Mononuclear cell (primary cell): ENCODE data around the gene ABLIM1. TPM values are rescaled to one million over a fixed set of nuclear protein-coding genes. Genes with fewer than 3 reads are reported as not detected.

Experiments used
- H3K27me3 ChIP-seq: 2 replicates; pipeline ENCODE4 v1.6.0; 2011; ENCODE audit warnings: low read length, control low read depth; ENCODE audit not compliant: insufficient read depth
- H3K4me1 ChIP-seq: 2 replicates; pipeline ENCODE4 v1.5.1; 2011; ENCODE audit warnings: mild to moderate bottlenecking, low read length, control low read depth; ENCODE audit not compliant: insufficient read depth
- H3K4me3 ChIP-seq: 2 replicates; pipeline ENCODE4 v1.5.1; 2011; ENCODE audit warnings: mild to moderate bottlenecking, low read length, moderate library complexity
- H3K9me3 ChIP-seq: 2 replicates; pipeline ENCODE4 v1.5.1; 2011; ENCODE audit warnings: low read depth, mild to moderate bottlenecking, control low read depth, low read length
- total RNA-seq: library from RNA; depleted of rRNA; stranded (reverse); fragments of >200 nt; gene quantifications from one replicate; pipeline ENCODE4 v1.2.3, GENCODE V29; 2012

The ABLIM1 gene
- total RNA-seq, 1 donor, result 108 TPM

- peak overlapping the region; percentile 56 for H3K4me3 ChIP-seq
- peaks cover 39% of the 10 kb centered on the region for H3K4me1 ChIP-seq
- H3K9me3 ChIP-seq, result no peaks in the 10 kb centered on the region
- no peaks in the 10 kb centered on the region for H3K27me3 ChIP-seq
These were observed 132.6 kb downstream of the ABLIM1 start for GRCh38 chr10:114525368-114525949.

DNA sequence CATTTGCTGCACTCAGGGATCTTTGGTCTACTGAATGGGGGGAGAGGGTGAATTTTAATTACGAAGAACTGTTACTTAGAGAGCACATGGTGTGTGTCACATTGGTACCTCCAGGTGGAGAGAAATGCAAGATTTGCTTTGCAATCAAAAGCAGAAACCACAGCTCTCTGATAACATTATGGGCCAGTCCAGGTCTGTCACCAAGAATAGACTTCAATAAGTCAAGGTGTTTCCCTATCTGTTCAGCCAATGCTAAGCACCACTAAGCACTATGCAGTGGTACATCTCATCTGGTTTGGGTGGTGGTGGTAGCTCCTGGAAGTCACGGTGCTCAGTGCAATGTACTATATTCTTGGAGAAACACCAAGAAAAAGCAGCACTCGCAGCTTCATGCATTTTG, 134.2 kb downstream of the ABLIM1 start:
- H3K27me3 ChIP-seq, result no peaks in the 10 kb centered on the region
- peaks cover 55% of the 10 kb centered on the region for H3K4me1 ChIP-seq
- H3K4me3 ChIP-seq, result no peak overlapping the region
- no peaks in the 10 kb centered on the region for H3K9me3 ChIP-seq

DNA sequence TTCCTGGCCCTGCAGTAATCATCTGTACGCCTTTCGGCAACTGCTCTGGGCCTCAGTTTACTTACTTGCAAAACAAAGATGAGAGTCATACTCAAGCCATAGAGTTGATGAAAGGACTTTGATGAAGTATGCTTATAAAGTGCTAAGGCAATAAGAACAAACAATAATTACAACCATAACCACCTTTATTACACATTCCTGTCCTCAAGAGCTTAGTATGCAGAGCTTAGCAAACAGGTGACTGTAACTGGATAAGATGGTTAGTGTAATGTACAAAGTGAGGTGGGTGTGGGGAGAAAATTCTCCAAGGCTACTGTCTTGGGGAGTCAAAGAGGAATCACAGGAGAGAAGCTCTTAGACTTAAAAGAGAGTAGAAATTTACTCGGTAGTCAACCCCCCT, 136.8 kb downstream of the ABLIM1 start:
- Histone ChIP-seq H3K27me3 (no peaks in the 10 kb centered on the region), H3K4me1 (peaks cover 50% of the 10 kb centered on the region), H3K4me3 (no peak overlapping the region), H3K9me3 (no peaks in the 10 kb centered on the region)

GRCh38 chr10:114520453-114520852, 137.6 kb downstream of the ABLIM1 start:
- H3K4me3 ChIP-seq, result no peak overlapping the region
- H3K27me3 ChIP-seq, result no peaks in the 10 kb centered on the region
- H3K4me1 ChIP-seq, result peaks cover 54% of the 10 kb centered on the region
- H3K9me3 ChIP-seq, result no peaks in the 10 kb centered on the region

DNA sequence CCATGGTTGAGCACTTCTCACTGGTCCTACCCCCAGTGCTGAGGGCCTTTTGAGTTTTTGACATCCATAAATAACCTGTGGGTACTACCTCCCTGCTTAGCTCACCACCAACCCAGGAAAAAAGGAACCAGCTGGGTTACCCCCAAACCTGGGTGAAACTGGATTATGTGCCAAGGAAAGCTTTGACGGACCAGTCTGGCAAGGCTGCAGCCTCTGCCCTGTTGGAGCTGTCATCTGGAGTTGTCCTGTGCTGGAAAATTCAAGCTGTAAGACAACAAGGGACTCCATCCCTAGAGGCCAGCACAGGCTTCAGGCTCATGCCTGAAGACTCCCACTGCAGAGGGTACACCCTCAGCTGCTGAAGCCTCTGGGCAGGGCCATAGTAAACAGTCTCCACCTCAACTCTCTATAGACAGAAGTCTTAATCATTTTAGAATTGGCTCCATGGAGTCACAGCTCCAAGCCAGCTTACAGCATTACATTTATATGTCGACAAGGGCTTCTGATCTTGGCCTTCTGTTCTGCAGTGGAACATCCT, 138.2 kb downstream of the ABLIM1 start:
- Histone ChIP-seq H3K4me3 (no peak overlapping the region), H3K9me3 (no peaks in the 10 kb centered on the region), H3K4me1 (peaks cover 55% of the 10 kb centered on the region), H3K27me3 (no peaks in the 10 kb centered on the region)

- Histone ChIP-seq H3K9me3 (no peaks in the 10 kb centered on the region), H3K4me3 (no peak overlapping the region), H3K27me3 (no peaks in the 10 kb centered on the region), H3K4me1 (peaks cover 55% of the 10 kb centered on the region)
These were observed 138.8 kb downstream of the ABLIM1 start for GRCh38 chr10:114519306-114519669.

- Histone ChIP-seq H3K4me3 (no peak overlapping the region), H3K9me3 (no peaks in the 10 kb centered on the region), H3K27me3 (no peaks in the 10 kb centered on the region), H3K4me1 (peaks cover 53% of the 10 kb centered on the region)
These were observed 139.4 kb downstream of the ABLIM1 start for GRCh38 chr10:114518401-114519305.

GRCh38 chr10:114517368-114518250, 140.5 kb downstream of the ABLIM1 start:
- H3K27me3 ChIP-seq, result no peaks in the 10 kb centered on the region
- H3K4me1 ChIP-seq, result peaks cover 53% of the 10 kb centered on the region
- no peak overlapping the region for H3K4me3 ChIP-seq
- no peaks in the 10 kb centered on the region for H3K9me3 ChIP-seq

- peaks cover 66% of the 10 kb centered on the region for H3K4me1 ChIP-seq
- no peak overlapping the region for H3K4me3 ChIP-seq
- H3K27me3 ChIP-seq, result no peaks in the 10 kb centered on the region
- H3K9me3 ChIP-seq, result no peaks in the 10 kb centered on the region
These were observed 141.7 kb downstream of the ABLIM1 start for GRCh38 chr10:114516356-114516755.

GRCh38 chr10:114515298-114515914, 142.7 kb downstream of the ABLIM1 start:
- Histone ChIP-seq H3K4me1 (peaks cover 62% of the 10 kb centered on the region), H3K9me3 (no peaks in the 10 kb centered on the region), H3K27me3 (no peaks in the 10 kb centered on the region), H3K4me3 (no peak overlapping the region)

GRCh38 chr10:114513381-114513792, 144.7 kb downstream of the ABLIM1 start:
- Histone ChIP-seq H3K4me1 (peaks cover 48% of the 10 kb centered on the region), H3K27me3 (no peaks in the 10 kb centered on the region), H3K4me3 (no peak overlapping the region), H3K9me3 (no peaks in the 10 kb centered on the region)

DNA sequence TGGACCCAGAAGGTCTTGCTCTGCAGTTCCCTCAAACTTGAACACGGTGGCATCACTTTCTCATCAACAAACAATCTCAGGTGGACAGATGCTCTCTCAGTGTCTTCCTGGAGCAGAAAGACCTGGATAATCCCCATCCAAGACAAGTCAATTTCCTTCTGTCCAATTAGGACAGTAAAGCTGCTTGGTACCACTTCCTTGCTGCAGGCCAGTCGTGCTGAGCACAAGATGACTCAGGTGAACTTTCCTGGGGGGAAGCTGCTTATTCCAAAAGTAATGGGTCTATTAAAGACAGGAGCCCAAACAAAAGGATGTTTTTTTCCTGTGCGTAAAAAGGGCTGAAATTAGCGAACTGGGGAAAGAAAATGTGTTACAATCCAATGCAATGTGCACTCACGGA, 146.2 kb downstream of the ABLIM1 start:
- H3K27me3 ChIP-seq, result no peaks in the 10 kb centered on the region
- H3K4me1 ChIP-seq, result peaks cover 49% of the 10 kb centered on the region
- H3K9me3 ChIP-seq, result no peaks in the 10 kb centered on the region
- no peak overlapping the region for H3K4me3 ChIP-seq

- Histone ChIP-seq H3K4me1 (peaks cover 23% of the 10 kb centered on the region), H3K4me3 (no peak overlapping the region), H3K27me3 (no peaks in the 10 kb centered on the region), H3K9me3 (no peaks in the 10 kb centered on the region)
These were observed 149.7 kb downstream of the ABLIM1 start for GRCh38 chr10:114508376-114508775.

DNA sequence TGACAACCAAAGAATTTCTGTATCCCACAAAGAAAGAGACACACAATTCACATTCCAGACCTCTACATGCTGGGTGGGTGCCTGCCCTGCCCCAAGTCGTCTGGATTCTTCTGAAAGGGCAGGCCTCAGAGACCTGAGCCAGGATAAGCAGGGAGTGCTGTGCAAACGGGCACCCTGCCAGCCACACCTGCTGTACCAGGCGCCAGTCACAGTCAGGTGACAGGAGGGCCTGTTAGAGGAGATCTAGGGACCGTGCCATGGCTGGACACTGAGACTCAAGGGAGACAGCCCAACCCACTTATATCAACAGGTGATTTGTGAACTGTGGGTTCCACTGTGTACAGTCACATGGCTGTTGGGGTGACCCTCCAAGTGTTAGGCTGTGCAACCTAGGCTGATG, 150.6 kb downstream of the ABLIM1 start:
- Histone ChIP-seq H3K4me3 (no peak overlapping the region), H3K9me3 (no peaks in the 10 kb centered on the region), H3K4me1 (peaks cover 22% of the 10 kb centered on the region), H3K27me3 (no peaks in the 10 kb centered on the region)
